ENCODE data around the gene ANKRD40.

- TF ChIP-seq, protein P1, sequence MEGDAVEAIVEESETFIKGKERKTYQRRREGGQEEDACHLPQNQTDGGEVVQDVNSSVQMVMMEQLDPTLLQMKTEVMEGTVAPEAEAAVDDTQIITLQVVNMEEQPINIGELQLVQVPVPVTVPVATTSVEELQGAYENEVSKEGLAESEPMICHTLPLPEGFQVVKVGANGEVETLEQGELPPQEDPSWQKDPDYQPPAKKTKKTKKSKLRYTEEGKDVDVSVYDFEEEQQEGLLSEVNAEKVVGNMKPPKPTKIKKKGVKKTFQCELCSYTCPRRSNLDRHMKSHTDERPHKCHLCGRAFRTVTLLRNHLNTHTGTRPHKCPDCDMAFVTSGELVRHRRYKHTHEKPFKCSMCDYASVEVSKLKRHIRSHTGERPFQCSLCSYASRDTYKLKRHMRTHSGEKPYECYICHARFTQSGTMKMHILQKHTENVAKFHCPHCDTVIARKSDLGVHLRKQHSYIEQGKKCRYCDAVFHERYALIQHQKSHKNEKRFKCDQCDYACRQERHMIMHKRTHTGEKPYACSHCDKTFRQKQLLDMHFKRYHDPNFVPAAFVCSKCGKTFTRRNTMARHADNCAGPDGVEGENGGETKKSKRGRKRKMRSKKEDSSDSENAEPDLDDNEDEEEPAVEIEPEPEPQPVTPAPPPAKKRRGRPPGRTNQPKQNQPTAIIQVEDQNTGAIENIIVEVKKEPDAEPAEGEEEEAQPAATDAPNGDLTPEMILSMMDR (IDR thresholded peaks at IDR 0.05), result no peak
- no peak for TF ChIP-seq EZH2 (IDR thresholded peaks at IDR 0.05)
These were observed 47.5 kb downstream of the ANKRD40 start for GRCh38 chr17:50660042-50660886.
